ENCODE data around the gene NAALADL2.

NAALADL2 gene

DNA sequence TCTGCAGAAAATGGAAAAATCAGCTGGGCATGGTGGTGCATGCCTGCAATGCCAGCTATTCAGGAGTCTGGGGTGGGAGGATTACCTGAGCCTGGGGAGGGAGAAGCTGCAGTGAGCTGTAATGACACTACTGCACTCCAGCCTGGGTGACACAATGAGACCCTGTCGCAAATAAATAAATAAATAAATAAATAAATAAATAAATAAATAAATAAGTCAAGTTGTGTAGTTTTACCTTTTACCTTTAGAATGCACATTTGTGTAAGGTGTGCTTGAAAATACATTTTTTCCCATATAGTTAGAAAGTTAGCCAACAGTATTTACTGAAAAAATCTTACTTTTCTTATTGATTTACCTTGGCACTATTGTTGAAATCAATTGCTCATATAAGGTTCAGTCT is 515.6 kb downstream of the NAALADL2 start:
- DNase-seq (ENCODE audit: low read depth) = no peak
- no peak overlapping the region for H3K4me3 ChIP-seq (ENCODE audit: low read depth, low read length)
- in situ Hi-C loops (cut with HindIII; ENCODE audit: low sequenced_read_pairs) = no loop called here
- TF ChIP-seq, protein P1, sequence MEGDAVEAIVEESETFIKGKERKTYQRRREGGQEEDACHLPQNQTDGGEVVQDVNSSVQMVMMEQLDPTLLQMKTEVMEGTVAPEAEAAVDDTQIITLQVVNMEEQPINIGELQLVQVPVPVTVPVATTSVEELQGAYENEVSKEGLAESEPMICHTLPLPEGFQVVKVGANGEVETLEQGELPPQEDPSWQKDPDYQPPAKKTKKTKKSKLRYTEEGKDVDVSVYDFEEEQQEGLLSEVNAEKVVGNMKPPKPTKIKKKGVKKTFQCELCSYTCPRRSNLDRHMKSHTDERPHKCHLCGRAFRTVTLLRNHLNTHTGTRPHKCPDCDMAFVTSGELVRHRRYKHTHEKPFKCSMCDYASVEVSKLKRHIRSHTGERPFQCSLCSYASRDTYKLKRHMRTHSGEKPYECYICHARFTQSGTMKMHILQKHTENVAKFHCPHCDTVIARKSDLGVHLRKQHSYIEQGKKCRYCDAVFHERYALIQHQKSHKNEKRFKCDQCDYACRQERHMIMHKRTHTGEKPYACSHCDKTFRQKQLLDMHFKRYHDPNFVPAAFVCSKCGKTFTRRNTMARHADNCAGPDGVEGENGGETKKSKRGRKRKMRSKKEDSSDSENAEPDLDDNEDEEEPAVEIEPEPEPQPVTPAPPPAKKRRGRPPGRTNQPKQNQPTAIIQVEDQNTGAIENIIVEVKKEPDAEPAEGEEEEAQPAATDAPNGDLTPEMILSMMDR (IDR thresholded peaks at IDR 0.05; ENCODE audit: low read depth, low read length, missing control alignments) = no peak

DNA sequence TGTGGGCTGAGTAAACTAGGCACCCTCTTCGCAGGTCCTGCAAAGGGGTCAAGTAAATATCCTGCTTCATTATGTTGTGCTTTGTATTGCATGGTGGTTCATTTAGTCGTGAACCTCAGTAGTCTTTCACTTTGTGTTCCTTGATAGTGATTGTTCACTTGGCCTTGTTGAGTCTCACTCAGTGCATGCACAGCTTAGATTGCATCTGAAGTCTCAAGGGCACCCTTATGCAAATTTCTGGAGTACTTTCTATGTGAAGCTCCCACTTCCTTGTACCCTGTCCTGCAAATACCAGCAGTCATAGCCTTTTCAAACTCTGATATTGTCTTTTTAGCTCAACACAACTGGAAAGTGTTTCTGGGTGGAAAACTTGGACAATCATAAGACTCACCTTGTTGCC is 519.2 kb downstream of the NAALADL2 start:
- in situ Hi-C loops (cut with HindIII; ENCODE audit: low sequenced_read_pairs) = no loop called here
- no peak for DNase-seq (ENCODE audit: low read depth)
- H3K4me3 ChIP-seq (ENCODE audit: low read depth, low read length) = no peak overlapping the region
- TF ChIP-seq, protein P1 (IDR thresholded peaks at IDR 0.05; ENCODE audit: low read depth, low read length, missing control alignments) = no peak

DNA sequence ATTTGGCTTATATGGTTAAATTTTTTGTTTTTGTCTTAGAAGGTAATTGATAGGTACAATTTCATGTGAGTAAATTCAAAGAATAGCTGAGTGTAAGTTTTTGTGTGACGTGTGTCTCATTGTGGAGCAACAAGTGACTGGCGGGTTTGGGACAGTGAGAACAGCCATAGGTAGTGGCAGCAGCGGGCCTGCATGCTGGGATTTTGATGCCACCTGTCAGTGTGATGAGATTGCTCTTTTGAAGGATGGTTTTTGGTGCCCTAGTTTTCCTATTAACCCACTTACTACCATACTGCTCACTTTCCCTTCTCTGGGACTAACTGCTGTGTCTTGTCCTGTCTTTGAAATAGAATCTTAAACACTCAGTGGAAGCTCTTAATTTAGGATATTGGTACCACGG is 522.6 kb downstream of the NAALADL2 start:
- TF ChIP-seq, protein P1 (IDR thresholded peaks at IDR 0.05; ENCODE audit: low read depth, low read length, missing control alignments) = no peak
- in situ Hi-C loops (cut with HindIII; ENCODE audit: low sequenced_read_pairs) = no loop called here
- no peak overlapping the region for H3K4me3 ChIP-seq (ENCODE audit: low read depth, low read length)
- DNase-seq (ENCODE audit: low read depth) = no peak

DNA sequence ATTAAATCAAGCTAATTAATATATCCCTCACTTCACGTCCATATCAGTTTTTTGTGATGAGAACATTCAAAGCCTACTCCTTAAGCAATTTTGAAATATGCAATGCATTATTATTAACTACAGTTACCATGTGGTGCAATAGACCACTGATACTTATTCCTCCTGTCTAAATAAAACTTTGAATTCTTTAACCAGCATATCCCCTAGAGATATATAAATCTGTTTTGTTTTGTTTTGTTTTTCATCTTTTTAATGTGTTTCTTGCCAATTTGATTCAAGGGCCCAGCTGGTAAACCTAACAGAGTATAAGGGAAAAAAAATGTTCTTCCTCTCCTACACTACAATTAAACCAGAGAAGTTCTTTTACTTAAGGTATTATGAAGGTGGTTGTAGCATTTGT is 524.2 kb downstream of the NAALADL2 start:
- TF ChIP-seq, protein P1 (IDR thresholded peaks at IDR 0.05; ENCODE audit: low read depth, low read length, missing control alignments) = no peak
- H3K4me3 ChIP-seq (ENCODE audit: low read depth, low read length) = no peak overlapping the region
- no peak for DNase-seq (ENCODE audit: low read depth)
- in situ Hi-C loops (cut with HindIII; ENCODE audit: low sequenced_read_pairs) = no loop called here

DNA sequence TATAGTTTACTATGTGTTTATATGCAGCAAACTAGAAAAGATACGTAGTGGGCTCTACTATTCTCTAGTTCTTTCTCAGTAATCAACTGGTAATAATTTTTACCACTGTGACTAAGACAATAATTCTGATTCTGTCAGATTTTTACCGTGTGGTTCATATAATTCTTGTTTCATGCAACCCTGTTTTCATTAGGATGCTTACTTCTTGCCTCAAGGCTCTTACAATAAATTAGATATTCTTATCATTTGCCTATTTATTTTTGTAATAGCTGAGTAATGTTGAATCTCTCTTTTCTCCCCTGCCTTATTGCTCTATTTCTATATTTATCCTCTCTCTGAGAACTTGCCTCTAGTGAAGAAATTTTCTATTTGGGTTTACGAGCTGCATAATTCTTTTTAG is 524.7 kb downstream of the NAALADL2 start:
- DNase-seq (ENCODE audit: low read depth) = no peak
- H3K4me3 ChIP-seq (ENCODE audit: low read depth, low read length) = no peak overlapping the region
- in situ Hi-C loops (cut with HindIII; ENCODE audit: low sequenced_read_pairs) = no loop called here
- TF ChIP-seq, protein P1 (IDR thresholded peaks at IDR 0.05; ENCODE audit: low read depth, low read length, missing control alignments) = no peak

GRCh38 chr3:175384569-175384968 is 525.4 kb downstream of the NAALADL2 start:
- DNase-seq (ENCODE audit: low read depth) = no peak
- no peak overlapping the region for H3K4me3 ChIP-seq (ENCODE audit: low read depth, low read length)
- in situ Hi-C loops (cut with HindIII; ENCODE audit: low sequenced_read_pairs) = no loop called here
- TF ChIP-seq, protein P1 (IDR thresholded peaks at IDR 0.05; ENCODE audit: low read depth, low read length, missing control alignments) = no peak

GRCh38 chr3:175386630-175387029 is 527.5 kb downstream of the NAALADL2 start:
- H3K4me3 ChIP-seq (ENCODE audit: low read depth, low read length) = no peak overlapping the region
- in situ Hi-C loops (cut with HindIII; ENCODE audit: low sequenced_read_pairs) = no loop called here
- peak; percentile 36 for DNase-seq (ENCODE audit: low read depth)
- TF ChIP-seq, protein P1 (IDR thresholded peaks at IDR 0.05; ENCODE audit: low read depth, low read length, missing control alignments) = no peak

All from astrocyte of the cerebellum (primary cell).